ENCODE results near the gene NBEAL1.

DNA sequence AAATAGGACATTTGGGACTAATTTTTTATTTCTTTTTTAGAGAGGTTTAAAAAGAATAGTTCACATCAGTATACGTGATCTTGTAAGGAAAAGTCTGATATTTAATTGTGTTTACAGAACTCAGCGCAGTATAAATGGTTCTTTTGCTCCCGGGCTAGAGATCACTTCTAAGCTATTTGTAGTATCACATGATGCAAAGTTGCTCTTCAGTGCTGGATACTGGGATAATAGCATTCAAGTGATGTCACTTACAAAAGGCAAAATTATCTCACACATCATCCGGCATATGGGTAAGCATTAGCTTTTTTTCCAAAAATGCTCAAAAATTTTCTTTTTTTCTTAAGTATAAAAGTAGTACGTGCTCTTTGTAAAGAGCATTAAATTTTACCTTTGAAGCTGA lies 186.8 kb downstream of the NBEAL1 start:
- TF ChIP-seq, protein P1, sequence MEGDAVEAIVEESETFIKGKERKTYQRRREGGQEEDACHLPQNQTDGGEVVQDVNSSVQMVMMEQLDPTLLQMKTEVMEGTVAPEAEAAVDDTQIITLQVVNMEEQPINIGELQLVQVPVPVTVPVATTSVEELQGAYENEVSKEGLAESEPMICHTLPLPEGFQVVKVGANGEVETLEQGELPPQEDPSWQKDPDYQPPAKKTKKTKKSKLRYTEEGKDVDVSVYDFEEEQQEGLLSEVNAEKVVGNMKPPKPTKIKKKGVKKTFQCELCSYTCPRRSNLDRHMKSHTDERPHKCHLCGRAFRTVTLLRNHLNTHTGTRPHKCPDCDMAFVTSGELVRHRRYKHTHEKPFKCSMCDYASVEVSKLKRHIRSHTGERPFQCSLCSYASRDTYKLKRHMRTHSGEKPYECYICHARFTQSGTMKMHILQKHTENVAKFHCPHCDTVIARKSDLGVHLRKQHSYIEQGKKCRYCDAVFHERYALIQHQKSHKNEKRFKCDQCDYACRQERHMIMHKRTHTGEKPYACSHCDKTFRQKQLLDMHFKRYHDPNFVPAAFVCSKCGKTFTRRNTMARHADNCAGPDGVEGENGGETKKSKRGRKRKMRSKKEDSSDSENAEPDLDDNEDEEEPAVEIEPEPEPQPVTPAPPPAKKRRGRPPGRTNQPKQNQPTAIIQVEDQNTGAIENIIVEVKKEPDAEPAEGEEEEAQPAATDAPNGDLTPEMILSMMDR (IDR thresholded peaks at IDR 0.05 in 4 of 5, conservative IDR thresholded peaks at IDR 0.05 in 1 of 5) = no peak
- no peak for TF ChIP-seq POLR2A (IDR thresholded peaks at IDR 0.05)
